ENCODE measurements around the gene MYL6B. TPM values are rescaled to one million over a fixed set of nuclear protein-coding genes. Genes with fewer than 3 reads are reported as not detected.

MYL6B gene
- total RNA-seq, 1 experiment from 2014 or later = 76.0 TPM

GRCh38 chr12:56165369-56165768 is 13.0 kb downstream of the MYL6B start:
- DNase-seq (ENCODE audit: low spot score) = no peak

- no peak for DNase-seq (ENCODE audit: low spot score)
Observed at GRCh38 chr12:56169229-56169759, 16.9 kb downstream of the MYL6B start.

- no peak for DNase-seq (ENCODE audit: low spot score)
Observed at GRCh38 chr12:56172839-56173238, 20.5 kb downstream of the MYL6B start.

GRCh38 chr12:56178347-56178746 is 26.0 kb downstream of the MYL6B start:
- DNase-seq (ENCODE audit: low spot score) = no peak

GRCh38 chr12:56186957-56187356 is 34.6 kb downstream of the MYL6B start:
- DNase-seq (ENCODE audit: low spot score) = no peak

GRCh38 chr12:56188131-56188777 is 35.9 kb downstream of the MYL6B start:
- DNase-seq (ENCODE audit: low spot score) = no peak

GRCh38 chr12:56188778-56189098 is 36.4 kb downstream of the MYL6B start:
- DNase-seq (ENCODE audit: low spot score) = no peak

- peak; percentile 82 for DNase-seq (ENCODE audit: low spot score)
Observed at GRCh38 chr12:56189099-56189917, 36.9 kb downstream of the MYL6B start, which contains the start of gene SMARCC2. Gene SMARCC2, minus strand, starts transcription at chr12:56189483. Its CDS starts 22 bp downstream, at chr12:56189461.

GRCh38 chr12:56189918-56190694 is 37.7 kb downstream of the MYL6B start:
- DNase-seq (ENCODE audit: low spot score) = peak; percentile 82

GRCh38 chr12:56190695-56191155 is 38.3 kb downstream of the MYL6B start:
- no peak for DNase-seq (ENCODE audit: low spot score)

- DNase-seq (ENCODE audit: low spot score) = no peak
Observed at GRCh38 chr12:56192582-56192981, 40.2 kb downstream of the MYL6B start.

- peak; percentile 79 for DNase-seq (ENCODE audit: low spot score)
Observed at GRCh38 chr12:56193025-56193578, 40.7 kb downstream of the MYL6B start.

GRCh38 chr12:56196818-56197550 is 44.6 kb downstream of the MYL6B start:
- peak; percentile 93 for DNase-seq (ENCODE audit: low spot score)

GRCh38 chr12:56197921-56198635 is 45.7 kb downstream of the MYL6B start:
- no peak for DNase-seq (ENCODE audit: low spot score)

GRCh38 chr12:56198836-56199235 is 46.4 kb downstream of the MYL6B start:
- no peak for DNase-seq (ENCODE audit: low spot score)

- DNase-seq (ENCODE audit: low spot score) = no peak
Observed at GRCh38 chr12:56202366-56202765, 50.0 kb downstream of the MYL6B start.

GRCh38 chr12:56202838-56203237 is 50.5 kb downstream of the MYL6B start:
- no peak for DNase-seq (ENCODE audit: low spot score)

GRCh38 chr12:56204275-56204674 is 51.9 kb downstream of the MYL6B start:
- DNase-seq (ENCODE audit: low spot score) = no peak

- no peak for DNase-seq (ENCODE audit: low spot score)
Observed at GRCh38 chr12:56205445-56205844, 53.1 kb downstream of the MYL6B start.

GRCh38 chr12:56206452-56207166 is 54.2 kb downstream of the MYL6B start:
- peak; percentile 50 for DNase-seq (ENCODE audit: low spot score)

All from A172 (cell line).